ENCODE results near the gene AKT2. TPM values are rescaled to one million over a fixed set of nuclear protein-coding genes. Genes with fewer than 3 reads are reported as not detected.
"Not testable (repeated sequence)": the region's sequence is repeated elsewhere in the genome, so short reads cannot be mapped to it uniquely, and the experiment has no call there.

AKT2 gene
- total RNA-seq, 1 donor from 2014 or later: 85.1 TPM

DNA sequence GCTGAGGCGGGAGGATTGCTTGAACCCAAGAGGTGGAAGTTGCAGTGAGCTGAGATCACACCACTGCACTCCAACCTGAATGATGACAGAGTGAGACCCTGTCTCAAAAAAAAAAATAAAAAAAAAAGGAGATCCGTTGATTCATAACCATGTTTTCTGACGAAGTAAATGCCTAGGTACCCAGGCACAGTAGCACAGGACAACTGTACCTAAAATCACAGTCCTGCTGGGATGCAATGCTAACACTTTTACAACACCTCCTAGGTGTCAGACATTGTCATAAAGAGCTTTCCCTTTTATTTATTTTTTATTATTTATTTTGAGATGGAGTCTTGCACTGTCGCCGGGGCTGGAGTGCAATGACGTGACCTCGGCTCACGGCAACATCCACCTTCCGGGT lies 64.5 kb downstream of the AKT2 start:
- Mint-ChIP-seq H3K4me3 (no peak overlapping the region), H3K4me1 (peaks cover 6% of the 10 kb centered on the region), H3K9me3 (peaks cover 3% of the 10 kb centered on the region), H3K27ac (no peak overlapping the region), H3K36me3 (no peaks in the 10 kb centered on the region), H3K27me3 (ENCODE audit: insufficient read depth, low read depth) (peaks cover 53% of the 10 kb centered on the region)
- Histone ChIP-seq H3K36me3 (no peaks in the 10 kb centered on the region), H3K4me3 (no peak overlapping the region), H3K4me1 (no peaks in the 10 kb centered on the region), H3K9ac (no peak overlapping the region), H3K27me3 (peaks cover 89% of the 10 kb centered on the region), H3K27ac (no peak overlapping the region), H4K20me1 (ENCODE audit: low read depth) (peaks cover 21% of the 10 kb centered on the region), H3K79me2 (ENCODE audit: low read depth) (no peaks in the 10 kb centered on the region), H3K9me3 (ENCODE audit: low read depth) (no peaks in the 10 kb centered on the region), H2AFZ (replicated peaks) (no peak overlapping the region), H3F3A (ENCODE audit: low read depth) (peaks cover 19% of the 10 kb centered on the region), H3K4me2 (no peak overlapping the region)
- TF ChIP-seq, protein P1, sequence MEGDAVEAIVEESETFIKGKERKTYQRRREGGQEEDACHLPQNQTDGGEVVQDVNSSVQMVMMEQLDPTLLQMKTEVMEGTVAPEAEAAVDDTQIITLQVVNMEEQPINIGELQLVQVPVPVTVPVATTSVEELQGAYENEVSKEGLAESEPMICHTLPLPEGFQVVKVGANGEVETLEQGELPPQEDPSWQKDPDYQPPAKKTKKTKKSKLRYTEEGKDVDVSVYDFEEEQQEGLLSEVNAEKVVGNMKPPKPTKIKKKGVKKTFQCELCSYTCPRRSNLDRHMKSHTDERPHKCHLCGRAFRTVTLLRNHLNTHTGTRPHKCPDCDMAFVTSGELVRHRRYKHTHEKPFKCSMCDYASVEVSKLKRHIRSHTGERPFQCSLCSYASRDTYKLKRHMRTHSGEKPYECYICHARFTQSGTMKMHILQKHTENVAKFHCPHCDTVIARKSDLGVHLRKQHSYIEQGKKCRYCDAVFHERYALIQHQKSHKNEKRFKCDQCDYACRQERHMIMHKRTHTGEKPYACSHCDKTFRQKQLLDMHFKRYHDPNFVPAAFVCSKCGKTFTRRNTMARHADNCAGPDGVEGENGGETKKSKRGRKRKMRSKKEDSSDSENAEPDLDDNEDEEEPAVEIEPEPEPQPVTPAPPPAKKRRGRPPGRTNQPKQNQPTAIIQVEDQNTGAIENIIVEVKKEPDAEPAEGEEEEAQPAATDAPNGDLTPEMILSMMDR (IDR thresholded peaks at IDR 0.05): no peak
- no peak for TF ChIP-seq EZH2 (IDR thresholded peaks at IDR 0.05)
- no peak for TF ChIP-seq EZH2phosphoT487 (IDR thresholded peaks at IDR 0.05)
- DNase-seq (ENCODE audit: low spot score): no peak

DNA sequence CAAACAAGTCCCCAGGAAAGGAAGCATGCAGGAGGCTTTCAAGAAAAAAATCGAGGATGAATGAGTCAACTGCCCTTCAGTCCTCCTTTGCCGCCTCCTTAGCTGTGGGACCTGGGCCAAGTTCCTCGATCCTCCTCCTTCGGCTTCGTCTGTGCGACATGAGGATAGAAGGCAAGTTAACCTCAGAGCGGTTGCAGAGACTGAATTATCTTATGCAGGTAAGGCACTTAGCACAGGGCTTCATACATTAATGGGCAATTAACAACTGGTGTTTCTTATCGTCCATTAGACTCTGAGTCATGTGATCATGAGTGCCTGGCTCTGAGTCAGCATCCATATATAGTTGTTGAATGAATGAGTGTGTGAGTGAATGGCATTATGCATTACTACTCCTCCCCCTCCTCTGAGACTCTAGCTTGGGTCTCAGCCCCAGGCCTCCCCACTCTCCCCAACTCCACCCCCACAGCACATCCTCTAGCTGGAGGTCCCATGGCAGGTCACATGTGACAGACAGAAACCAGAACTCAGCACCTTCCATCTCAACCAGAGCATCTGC lies 65.3 kb downstream of the AKT2 start:
- peaks cover 50% of the 10 kb centered on the region for H3K27me3 Mint-ChIP-seq (ENCODE audit: insufficient read depth, low read depth)
- Histone ChIP-seq H3K4me1 (no peaks in the 10 kb centered on the region), H3K9ac (no peak overlapping the region), H3K79me2 (ENCODE audit: low read depth) (no peaks in the 10 kb centered on the region), H3K9me3 (ENCODE audit: low read depth) (no peaks in the 10 kb centered on the region), H2AFZ (replicated peaks) (no peak overlapping the region), H3K27ac (no peak overlapping the region), H3K4me2 (no peak overlapping the region), H3K36me3 (no peaks in the 10 kb centered on the region), H3K27me3 (peaks cover 86% of the 10 kb centered on the region), H3K4me3 (no peak overlapping the region), H3F3A (ENCODE audit: low read depth) (peaks cover 19% of the 10 kb centered on the region), H4K20me1 (ENCODE audit: low read depth) (peaks cover 21% of the 10 kb centered on the region)
- H3K4me3 Mint-ChIP-seq: no peak overlapping the region
- peaks cover 6% of the 10 kb centered on the region for H3K4me1 Mint-ChIP-seq
- no peaks in the 10 kb centered on the region for H3K36me3 Mint-ChIP-seq
- H3K27ac Mint-ChIP-seq: no peak overlapping the region
- no peak for TF ChIP-seq EZH2 (IDR thresholded peaks at IDR 0.05)
- TF ChIP-seq, protein P1 (IDR thresholded peaks at IDR 0.05): no peak
- no peak for TF ChIP-seq EZH2phosphoT487 (IDR thresholded peaks at IDR 0.05)
- DNase-seq (ENCODE audit: low spot score): no peak
- H3K9me3 Mint-ChIP-seq: peaks cover 3% of the 10 kb centered on the region

DNA sequence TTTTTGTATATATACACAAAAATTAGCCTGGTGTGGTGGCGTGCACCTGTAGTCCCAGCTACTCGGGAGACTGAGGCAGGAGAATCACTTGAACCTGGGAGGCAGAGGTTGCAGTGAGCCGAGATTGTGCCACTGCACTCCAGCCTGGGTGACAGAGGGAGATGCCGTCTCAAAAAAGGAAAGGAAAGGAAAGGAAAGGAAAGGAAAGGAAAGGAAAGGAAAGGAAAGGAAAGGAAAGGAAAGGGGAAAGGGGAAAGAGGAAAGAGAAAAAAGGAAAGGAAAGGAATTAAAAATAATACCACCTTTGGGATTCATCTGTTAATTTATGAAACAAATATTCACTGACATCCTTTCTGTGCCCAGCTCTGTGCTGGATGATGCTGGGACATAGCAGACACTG lies 66.1 kb downstream of the AKT2 start:
- H3K36me3 ChIP-seq; H3K36me3 Mint-ChIP-seq; H3K9me3 ChIP-seq (ENCODE audit: low read depth); H3K4me1 ChIP-seq; H3K4me1 Mint-ChIP-seq; H3K27ac Mint-ChIP-seq; H3K79me2 ChIP-seq (ENCODE audit: low read depth); DNase-seq (ENCODE audit: low spot score); H3K27ac ChIP-seq; H2AFZ ChIP-seq (replicated peaks); H3K9me3 Mint-ChIP-seq; H3K9ac ChIP-seq; H3K4me3 Mint-ChIP-seq; H3K4me3 ChIP-seq; H3K4me2 ChIP-seq: not testable (repeated sequence)
- peaks cover 21% of the 10 kb centered on the region for H4K20me1 ChIP-seq (ENCODE audit: low read depth)
- peaks cover 48% of the 10 kb centered on the region for H3K27me3 Mint-ChIP-seq (ENCODE audit: insufficient read depth, low read depth)
- H3K27me3 ChIP-seq: peaks cover 81% of the 10 kb centered on the region
- H3F3A ChIP-seq (ENCODE audit: low read depth): peaks cover 19% of the 10 kb centered on the region

DNA sequence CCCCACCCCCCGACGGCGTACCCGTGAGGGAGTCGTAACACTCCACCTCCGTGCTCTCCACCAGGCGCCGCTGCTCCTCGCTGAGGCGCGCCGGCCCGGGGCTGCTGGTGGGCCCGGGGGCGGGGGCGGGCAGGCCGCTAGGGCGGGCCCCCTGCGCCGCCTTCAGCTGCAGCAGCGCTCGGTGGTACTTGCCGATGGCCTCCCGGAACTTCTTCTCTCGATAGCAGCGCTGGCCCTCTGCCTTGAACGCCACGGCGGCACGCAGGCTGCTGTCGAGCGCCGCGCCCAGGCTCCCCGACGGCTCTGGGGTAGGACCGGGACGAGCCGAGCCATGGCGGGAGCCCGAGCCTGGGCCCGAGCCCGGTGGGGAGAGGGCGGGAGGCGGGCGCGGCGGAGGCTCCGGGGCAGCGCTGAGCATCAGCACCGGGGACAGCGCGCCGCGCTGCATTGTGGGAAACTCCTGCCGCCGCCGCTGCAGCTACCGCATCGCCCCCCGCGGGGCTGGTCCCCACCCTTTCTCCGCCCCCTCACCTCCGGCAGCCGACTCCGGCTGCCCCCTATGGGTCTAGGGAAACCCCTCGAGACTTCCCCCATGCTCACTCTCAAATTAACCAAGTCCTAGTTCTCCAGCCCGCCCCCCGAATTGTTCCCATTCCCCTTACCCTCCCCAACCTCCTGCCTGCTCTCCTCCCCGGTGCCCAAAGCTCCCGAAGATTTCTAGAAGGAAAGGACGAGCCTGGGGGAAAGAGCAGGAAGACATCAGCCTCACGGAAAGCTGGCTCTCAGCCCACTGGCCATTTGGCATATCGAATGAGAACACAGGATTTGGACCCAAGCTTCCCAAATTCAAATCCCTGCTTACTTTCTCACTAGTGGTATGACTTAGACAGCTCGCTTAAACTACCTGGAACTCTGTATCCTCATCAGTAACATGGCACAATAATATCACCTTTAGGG lies 66.9 kb downstream of the AKT2 start, which contains the start of gene TTC9B:
Gene TTC9B, minus strand, starts transcription at position 451 of the 957 bp plus-strand sequence. Its CDS starts 3 bp downstream, at position 448.
- Histone ChIP-seq H3K9ac (no peak within 1 kb of the TSS), H3K4me3 (no peak within 1 kb of the TSS), H3K27ac (no peak within 1 kb of the TSS), H3K36me3 (no peaks in the 10 kb centered on the region), H3F3A (ENCODE audit: low read depth) (peaks cover 19% of the 10 kb centered on the region), H4K20me1 (ENCODE audit: low read depth) (peaks cover 21% of the 10 kb centered on the region), H3K9me3 (ENCODE audit: low read depth) (no peaks in the 10 kb centered on the region), H3K4me1 (no peaks in the 10 kb centered on the region), H3K4me2 (peak within 1 kb of the TSS; percentile 43), H2AFZ (replicated peaks) (no peak within 1 kb of the TSS), H3K27me3 (peaks cover 73% of the 10 kb centered on the region), H3K79me2 (ENCODE audit: low read depth) (no peaks in the 10 kb centered on the region)
- TF ChIP-seq, protein P1 (IDR thresholded peaks at IDR 0.05): peak; percentile 41
- TF ChIP-seq EZH2phosphoT487 (IDR thresholded peaks at IDR 0.05): no peak
- TF ChIP-seq EZH2 (IDR thresholded peaks at IDR 0.05): no peak
- peak; percentile 93 for DNase-seq (ENCODE audit: low spot score)
- Mint-ChIP-seq H3K27me3 (ENCODE audit: insufficient read depth, low read depth) (peaks cover 48% of the 10 kb centered on the region), H3K4me1 (peaks cover 6% of the 10 kb centered on the region), H3K4me3 (peak within 1 kb of the TSS; percentile 59), H3K27ac (no peak within 1 kb of the TSS), H3K36me3 (no peaks in the 10 kb centered on the region), H3K9me3 (peaks cover 3% of the 10 kb centered on the region)
